Stimulated activated CD8-positive, alpha-beta memory T cell treated with anti-CD3 and anti-CD28 coated beads, Interleukin-4, amount 100 ng/mL, for 1 hour (primary cell): ENCODE data around the gene ZKSCAN3.
"Not testable (repeated sequence)": the region's sequence is repeated elsewhere in the genome, so short reads cannot be mapped to it uniquely, and the experiment has no call there.

Experiments
- DNase-seq, 2 donors: peaks; one replicate each; pipeline ENCODE4 v3.0.0-alpha.2; 2020; ENCODE audit warnings: low read depth in 2 of 2, low spot score in 1 of 2

Gene ZKSCAN3

DNA sequence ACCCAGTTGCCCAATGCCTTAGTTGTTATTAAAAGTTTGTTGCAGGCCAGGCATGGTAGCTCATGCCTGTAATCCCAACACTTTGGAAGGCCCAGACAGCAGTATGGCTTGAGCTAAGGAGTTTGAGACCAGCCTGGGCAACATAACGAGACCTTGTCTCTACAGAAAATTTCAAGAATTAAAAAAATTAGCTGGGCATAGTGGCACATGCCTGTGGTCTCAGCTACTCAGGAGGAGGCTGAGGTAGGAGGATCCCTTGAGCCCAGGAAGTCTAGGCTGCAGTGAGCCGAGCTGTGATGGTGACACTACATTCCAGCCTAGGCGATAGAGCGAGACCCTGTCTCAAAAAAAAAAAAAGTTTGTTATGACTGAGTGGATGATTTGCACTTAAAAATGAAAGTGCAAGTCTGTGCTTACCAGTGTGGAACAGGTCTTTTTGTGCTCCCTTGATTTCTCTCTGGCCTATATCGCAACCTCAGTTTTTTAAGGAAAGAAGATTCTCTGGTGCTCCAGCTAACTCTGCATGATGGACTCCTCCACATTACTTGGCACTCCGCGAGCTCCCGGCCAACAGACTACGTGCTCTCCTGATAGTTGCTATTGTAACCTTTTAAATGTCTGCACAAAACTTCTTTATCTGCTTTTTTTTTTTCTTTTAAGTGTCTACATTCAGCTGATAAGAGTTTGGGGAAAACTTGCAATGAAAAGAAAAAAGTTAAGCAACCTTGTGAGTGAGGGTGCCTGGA, 22.1 kb downstream of the ZKSCAN3 start:
- no peak for DNase-seq

DNA sequence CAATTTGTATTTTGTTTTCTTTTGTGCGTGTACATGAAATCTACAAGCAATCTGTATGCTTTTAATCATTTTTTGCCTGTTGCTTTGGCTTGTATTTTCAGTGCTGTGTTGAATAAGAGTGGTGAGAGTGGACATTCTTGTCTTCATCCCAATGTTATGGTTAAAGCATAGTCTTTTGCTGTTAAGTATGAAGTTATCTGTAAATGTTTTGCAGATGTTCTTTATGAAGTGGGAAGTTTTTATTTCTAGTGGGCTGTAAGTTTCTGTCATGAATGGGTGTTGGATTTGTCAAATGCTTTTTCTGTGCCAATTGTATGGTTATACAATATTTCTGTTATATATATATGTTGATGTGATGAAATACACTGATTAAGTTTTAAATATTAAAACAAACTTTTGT, 24.2 kb downstream of the ZKSCAN3 start:
- DNase-seq = no peak

DNA sequence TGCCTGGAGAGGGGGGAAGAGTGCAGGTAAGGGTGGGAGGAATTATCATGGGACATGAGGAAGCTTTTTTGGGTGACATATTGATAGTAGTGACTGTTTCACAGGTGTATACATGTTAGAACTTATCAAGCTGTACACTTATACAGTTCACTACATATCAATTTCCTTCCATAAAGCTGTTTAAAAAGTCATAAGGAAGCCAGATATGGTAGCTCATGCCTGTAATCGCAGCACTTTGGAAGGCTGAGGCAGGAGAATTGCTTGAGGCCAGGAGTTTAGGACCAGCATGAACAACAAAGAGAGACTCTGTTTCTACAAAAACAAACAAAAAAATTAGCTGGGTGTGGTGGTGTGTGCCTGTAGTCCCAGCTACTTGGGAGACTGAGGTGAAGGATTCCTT, 28.1 kb downstream of the ZKSCAN3 start:
- DNase-seq = no peak

DNA sequence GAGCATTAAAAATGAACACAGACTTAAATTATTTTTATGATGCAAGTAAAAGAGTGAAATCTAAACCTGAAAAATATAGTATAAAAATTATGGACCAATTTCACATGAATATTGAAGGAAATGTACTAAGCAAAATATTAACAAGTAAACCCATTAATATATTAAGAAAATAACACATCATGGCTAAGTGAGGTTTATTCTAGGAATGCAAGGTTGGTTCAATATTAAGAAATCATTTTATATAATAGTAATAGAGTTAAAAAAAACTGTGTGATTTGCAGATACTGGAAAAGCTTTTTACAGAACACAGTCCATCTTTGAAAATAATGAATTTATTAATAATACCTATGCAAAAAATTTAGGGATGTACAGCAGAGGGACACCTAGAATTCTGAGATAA, 28.9 kb downstream of the ZKSCAN3 start:
- no peak for DNase-seq

DNA sequence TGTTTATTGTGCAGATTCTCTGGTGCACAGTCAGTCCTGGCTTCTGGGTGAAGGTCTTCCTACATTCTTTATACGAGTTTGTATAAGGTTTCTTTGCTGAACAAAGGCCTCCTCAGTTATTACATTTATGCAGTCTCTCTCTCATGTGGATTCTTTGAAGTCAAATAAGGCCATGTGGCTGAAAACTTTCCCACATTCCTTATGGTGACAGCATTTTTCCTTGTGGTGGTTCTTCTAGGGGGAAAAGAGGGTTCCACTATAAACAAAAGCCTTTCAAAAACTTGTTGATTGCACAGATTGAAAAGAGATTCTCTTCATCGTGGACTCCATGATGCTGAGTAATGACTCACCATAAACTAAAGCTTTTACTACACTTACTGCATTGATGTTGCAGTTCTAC, 30.6 kb downstream of the ZKSCAN3 start:
- DNase-seq = no peak

DNA sequence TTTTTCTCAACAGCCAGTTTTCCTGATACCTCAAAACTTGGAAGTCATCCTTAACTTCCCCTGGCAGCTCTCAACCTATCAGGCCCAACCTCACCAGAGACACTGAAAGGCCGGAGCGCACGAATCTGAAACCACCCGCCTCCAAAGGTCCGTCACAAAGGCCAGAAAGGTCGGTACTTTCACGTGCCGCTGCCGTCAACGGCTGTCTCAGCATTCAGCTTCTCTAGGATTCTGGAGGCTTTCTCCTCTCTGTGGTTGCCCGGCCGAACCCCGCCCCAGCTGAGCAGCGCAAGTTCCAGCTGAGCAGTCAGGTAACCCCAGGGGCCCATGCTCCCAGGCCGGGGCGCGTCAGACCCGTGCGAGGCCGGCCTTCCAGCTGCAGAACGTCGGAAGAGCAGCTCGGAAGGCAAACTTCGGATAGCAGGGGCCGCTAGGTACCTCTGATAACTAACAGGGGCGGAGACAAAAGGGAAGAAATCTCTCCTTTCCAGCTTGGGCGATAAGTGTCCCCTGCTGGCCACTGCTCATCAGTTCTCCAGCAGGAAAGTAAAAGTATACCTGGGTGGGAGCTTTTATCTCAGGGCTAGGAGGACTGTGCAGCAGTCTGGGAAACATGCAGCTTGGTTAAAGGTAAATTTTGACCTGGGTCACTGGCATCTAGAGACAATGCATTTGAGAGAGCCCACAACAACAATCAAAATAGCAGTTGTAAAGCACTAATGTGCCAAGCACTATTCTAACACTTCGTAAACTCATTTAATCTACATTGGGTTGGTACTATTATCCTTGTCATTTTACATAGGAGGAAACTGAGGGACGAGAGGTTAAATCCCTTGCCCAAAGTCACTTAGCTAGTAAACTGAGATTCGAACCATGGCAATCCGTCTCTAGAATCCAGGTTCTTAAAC, 33.7 kb downstream of the ZKSCAN3 start:
- no peak for DNase-seq

DNA sequence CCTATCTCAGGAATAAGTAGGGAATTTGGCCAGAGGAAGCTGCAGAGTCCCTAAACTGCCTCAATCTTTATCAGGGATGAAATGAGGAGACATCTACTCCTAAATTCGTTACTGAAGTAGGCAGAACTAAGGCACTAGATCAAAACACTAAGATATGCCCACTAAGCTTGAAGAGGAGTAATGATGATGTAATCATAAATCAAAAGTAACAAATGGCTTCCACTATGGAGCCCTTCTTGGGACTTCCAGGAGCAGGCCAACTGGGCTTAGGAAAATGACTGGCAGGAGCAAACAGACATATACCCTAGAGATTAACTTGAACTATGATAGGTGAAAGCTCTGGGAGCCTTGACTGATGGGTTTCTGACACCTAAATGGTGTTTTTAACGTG, 34.4 kb downstream of the ZKSCAN3 start:
- DNase-seq = no peak

DNA sequence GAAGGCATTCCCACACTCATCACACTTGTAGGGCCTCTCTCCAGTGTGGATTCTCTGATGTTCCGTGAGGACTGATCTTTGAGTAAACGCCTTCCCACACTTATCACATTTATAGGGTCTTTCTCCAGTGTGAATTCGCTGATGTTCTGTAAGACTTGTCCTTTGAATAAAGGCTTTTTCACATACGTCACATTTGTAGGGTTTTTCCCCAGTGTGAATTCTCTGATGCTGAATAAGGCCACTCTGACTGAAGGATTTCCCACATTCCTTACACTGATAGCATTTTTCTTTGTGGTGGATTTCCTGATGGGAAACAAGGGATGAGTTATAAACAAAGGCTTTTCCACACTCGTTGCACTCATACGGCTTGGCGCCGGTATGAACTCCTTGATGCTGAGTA, 40.9 kb downstream of the ZKSCAN3 start:
- no peak for DNase-seq

DNA sequence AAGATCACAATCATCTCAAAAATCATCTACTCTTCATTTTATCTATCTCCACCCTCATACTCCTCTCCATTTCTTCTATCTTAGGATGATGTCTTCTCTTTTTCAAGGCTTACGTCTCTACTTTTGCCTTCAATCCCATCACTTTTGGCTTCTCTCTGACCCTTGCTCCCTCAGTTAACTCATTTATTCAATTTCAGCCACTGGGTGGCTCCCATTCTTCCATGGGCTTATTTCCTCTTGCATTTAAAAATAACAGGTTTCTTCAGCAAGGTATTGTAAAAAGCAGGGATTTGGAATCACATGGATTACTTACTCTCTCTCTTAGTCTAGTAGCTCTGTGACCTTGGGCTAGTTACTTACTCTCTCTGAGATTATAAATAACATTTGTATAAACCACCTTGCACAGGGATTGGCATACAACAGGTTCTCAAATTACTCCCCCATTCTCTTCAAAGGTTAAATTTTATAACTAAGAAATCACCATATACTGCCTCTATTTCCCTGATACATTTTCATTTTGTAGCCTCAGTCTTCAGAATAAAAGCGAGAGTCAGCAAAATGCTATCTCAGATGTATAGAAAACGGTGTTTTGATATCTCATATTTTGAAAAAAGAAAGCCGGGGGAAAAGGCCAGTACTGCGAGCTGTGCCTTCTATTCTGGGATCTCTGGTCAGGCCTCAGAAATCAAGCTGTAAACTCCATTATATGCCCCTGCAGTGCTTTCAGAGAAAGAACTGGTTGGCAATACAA, 44.3 kb downstream of the ZKSCAN3 start:
- DNase-seq = no peak

DNA sequence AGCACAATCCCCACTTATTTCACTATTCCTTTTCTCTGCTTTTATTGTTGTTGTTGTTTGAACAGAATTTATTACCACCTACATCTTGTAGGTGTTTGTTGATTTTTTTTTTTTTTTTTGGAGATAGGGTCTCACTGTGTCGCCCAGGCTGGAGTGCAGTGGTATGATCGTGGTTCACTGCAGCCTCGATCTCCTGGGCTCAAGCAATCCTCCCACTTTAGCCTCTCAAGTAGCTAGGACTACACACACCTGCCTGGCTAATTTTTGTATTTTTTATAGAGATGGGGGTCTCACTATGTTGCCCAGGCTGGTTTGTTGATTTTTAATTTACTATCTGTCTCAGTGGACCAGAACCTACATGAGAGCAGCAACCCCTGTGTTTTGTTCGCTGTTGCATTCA, 46.2 kb downstream of the ZKSCAN3 start:
- no peak for DNase-seq

DNA sequence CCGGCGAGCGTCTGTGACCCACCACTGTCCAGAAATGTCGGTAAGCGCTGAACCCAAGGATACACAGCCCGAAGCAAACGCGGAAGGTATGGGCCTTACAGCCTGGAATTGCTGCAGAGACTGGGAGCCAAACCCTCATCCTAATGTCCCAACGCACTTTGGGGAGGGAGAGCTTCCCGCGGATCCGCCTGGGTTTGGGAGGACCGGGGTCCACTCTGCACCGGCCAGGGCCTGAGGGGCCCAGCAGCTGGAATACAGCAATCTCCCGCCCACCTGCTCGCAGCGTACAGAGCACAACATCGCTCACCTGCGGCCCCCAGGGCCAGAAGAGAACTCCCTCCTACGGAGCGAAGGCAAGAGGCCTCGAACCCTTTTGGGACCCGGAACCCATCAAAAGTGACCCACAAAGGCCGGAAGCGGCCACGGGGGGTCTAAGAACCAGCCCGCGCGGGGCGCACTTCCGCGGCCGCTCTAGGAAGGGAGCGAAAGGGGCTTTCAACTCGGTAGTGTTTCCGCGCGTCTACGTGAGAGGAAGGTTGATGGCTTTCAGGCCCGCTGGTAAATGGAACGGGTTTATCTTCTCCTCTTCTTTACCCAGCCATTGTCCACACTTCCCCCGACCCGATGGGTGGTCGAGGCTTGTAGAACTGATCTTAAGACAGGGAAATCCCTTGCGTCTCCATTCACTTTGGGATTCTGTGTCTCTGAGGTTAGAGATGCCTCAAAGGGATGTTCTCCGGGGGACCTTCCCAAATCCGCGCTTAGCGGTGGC, 49.8 kb downstream of the ZKSCAN3 start, which contains the start of gene ZSCAN12:
Gene ZSCAN12 (minus strand): TSS at position 398 of the 772 bp plus-strand sequence. CDS start 1,342 bp downstream, outside the sequence.
- DNase-seq = peak; percentile 64 to 77

DNA sequence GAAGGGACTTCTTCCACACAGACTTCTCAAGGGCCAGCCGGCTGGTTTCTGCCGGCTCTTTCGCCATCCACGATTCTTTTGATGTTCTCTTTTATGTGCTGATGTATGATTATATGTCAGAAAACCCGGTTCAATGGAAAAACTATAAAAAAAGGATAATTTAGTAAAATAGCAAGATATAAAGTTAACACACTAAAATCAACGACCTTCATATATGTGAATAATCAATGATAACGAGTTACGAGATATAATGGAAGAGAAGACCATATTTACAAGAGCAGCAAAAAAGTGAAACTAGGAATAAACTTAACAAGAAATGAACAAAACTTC, 50.3 kb downstream of the ZKSCAN3 start:
- DNase-seq = no peak

DNA sequence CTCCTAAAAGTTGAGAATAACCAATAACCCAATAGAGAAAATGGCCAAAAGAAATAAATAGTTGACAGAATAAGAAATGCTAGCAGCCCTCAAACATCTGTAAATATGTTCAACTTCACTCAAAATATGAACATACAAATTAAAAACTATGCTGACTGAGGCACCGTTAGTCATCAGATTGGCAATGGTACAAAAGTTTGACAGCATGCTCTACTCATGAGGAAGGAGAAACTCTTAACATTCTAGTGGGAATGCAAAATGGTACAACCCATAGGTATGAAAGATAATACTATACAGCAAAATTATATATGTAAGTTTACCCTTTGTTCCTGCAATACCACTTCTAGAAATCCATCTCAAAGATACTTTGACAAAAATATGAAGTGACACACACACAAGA, 51.4 kb downstream of the ZKSCAN3 start:
- DNase-seq = no peak

DNA sequence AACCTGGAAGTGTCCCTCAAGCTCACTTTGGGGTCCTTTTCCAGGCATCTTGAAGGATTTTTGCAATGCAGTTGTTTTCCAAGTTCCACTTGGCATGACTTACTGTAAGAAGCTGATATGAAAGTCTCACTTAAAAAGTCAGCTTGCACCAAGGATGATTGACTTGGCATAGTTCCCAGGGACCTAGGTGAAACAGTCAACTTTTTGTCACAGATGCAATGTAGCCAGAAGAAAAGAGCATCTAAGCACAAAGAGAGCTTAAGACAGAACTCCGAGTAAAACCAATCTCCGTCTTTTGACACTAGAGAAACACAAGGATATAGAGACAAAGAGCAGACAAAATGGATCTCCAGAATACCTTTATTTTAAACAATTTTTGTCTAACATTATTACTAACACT, 52.5 kb downstream of the ZKSCAN3 start:
- no peak for DNase-seq

DNA sequence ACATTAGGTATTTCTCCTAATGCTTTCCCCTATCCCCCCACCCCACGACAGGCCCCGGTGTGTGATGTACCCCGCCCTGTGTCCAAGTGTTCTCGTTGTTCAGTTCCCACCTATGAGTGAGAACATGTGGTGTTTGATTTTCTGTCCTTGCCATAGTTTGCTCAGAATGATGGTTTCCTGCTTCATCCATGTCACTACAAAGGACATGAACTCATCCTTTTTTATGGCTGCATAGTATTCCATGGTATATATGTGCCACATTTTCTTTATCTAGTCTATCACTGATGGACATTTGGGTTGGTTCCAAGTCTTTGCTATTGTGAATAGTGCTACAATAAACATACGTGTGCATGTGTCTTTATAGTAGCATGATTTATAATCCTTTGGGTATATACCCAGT, 54.2 kb downstream of the ZKSCAN3 start:
- not testable (repeated sequence) for DNase-seq

DNA sequence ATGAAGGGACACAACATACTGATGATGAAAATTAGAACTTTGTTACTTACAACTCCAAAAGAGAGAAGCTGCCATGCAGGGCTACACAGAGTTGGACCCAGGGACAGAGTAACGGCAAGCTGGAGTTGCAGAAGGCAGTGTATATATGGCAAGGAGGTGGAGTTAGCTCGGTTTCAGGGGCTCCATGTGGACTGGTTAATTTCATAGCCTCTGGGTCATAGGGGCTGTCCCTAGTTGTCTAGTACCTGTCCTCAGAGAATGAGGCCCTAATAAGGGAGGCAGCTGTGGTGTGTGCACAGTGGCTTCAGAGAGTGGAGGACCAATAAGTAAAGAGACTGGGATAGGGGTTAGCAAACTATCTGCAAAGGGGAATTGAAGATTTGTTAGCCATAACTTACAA, 57.7 kb downstream of the ZKSCAN3 start:
- no peak for DNase-seq

DNA sequence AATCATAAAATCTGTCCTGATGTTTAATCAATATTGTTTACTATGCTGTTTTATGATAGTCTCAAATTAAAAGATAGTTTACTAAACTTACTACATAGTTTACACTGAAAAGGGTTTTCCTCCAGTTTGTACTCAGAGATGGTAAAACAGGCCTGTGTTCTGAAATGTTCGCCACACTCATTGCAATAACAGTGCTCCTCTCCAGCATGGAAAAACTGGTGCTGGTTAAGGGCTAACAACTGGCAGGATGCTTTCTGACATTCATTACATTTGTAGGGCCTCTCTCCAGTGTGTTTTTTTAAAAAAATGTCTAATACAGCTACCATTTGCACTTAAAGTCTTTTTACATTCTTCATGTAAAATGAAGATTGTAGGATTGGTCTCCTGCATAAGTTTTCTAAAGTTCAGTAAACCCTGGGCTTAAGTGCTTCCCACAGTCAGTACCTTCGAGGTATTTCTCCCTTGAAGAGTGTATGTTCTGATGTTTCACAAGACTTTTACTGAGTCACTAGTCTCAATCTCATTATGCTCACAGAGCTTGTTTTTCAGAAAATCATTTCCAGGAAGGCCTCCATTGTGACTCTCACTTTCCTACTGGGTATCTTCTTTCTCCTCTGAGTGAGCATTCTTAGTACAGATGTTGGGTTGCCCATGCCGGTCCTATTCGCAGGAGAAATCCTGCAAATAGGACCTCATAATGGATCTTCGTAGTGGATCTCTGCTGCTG, 58.5 kb downstream of the ZKSCAN3 start:
- no peak for DNase-seq

DNA sequence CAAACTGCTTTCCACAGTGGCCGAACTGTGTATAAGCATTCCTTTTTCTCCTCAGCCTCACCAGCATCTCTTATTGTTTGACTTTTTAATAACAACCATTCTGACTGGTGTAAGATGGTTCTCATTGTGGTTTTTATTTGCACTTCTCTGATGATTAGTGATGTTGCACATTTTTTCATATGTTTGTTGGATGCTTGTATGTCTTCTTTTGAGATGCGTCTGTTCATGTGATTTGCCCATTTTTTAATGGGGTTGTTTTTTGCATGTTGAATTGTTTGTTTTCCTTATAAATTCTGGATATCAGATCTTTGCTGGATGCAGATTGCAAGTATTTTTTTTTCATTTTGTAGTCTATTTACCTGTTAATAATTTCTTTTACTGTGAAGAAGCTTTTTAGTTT, 61.0 kb downstream of the ZKSCAN3 start:
- no peak for DNase-seq

DNA sequence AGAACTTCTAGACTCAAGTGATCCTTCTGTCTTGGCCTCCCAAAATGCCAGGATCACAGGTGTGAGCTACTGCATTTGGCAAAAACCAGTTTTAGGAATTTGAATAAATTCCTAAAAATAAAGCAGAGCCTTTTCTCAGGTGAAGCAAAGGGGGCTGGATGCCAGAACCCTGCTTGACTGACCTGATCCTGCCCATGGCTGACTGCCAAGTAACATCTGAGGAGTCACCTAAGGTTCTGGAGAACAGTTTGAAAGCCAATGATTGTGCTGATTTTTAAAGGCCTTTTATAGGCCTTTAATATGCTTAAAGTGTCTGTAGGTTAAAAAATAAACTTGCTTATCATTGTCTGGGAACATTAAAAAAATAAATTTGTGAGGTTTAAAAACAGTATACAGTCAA, 63.9 kb downstream of the ZKSCAN3 start:
- DNase-seq = no peak
